ENCODE results near the gene EGFR. TPM values are rescaled to one million over a fixed set of nuclear protein-coding genes. Genes with fewer than 3 reads are reported as not detected.

Gene EGFR
- total and polyA plus RNA-seq, 2 donors (not counting 3 experiments of a cell fraction or from before 2014, with no cell fraction given) = 1.5 to 4.1 TPM

DNA sequence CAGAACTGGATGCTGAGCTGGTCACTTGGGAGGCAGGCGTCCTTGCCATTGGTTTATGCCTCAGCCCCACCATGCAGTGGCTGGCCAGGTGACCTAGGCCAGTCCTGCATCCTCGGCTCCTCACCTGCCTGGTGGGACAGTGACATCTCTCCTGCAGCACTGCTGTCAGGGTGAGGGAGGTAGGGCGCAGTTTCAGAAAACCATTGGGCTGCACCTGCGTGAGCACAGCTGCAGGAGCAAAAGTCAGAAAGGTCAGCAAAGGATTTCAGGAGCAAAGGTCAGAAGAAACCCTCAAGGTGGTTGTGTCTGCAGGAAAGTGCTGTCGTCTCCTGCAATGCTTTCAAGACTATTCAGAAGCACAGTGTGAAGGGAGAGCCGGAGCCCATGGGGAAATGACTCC is 48.1 kb downstream of the EGFR start:
- intact Hi-C loops (cut with micrococcal nuclease) = no loop called here

More for the DNA sequence above, 48.1 kb downstream of the EGFR start:
- H3K79me2 ChIP-seq (ENCODE audit: control insufficient read depth, insufficient read depth, low read length) = no peaks in the 10 kb centered on the region
- no peak overlapping the region for H3K9ac ChIP-seq (replicated peaks; ENCODE audit: extremely low read depth, insufficient read depth, low read length)
- FAIRE-seq = no peak
- H3K4me1 ChIP-seq (ENCODE audit: control insufficient read depth, extremely low read depth, insufficient read depth, low read length) = peaks cover 19% of the 10 kb centered on the region
- dilution Hi-C loops (cut with MboI; ENCODE audit: extremely low pct_ligation_motif_present, low sequenced_read_pairs) = no loop called here
- H3K27me3 ChIP-seq (ENCODE audit: control insufficient read depth in 2 of 2, insufficient read depth in 2 of 2, low read length in 2 of 2) = no peaks in the 10 kb centered on the region
- POLR2A ChIA-PET = interaction anchor here (1.3 kb wide), 1 partner anchor 66 kb away, joined by 5 read pairs; no protein-coding TSS in a partner anchor
- no peak overlapping the region for H3K27ac ChIP-seq (ENCODE audit: insufficient read depth, low read depth, low read length)
- H3K36me3 ChIP-seq (ENCODE audit: control insufficient read depth in 2 of 2, extremely low read depth in 1 of 2, insufficient read depth in 2 of 2, low read length in 2 of 2) = no peaks in the 10 kb centered on the region
- DNase-seq (ENCODE audit: low read depth, low spot score) = no peak
- H3K4me2 ChIP-seq (ENCODE audit: insufficient read depth, low read length) = no peak overlapping the region
- CTCF ChIA-PET = interaction anchor here (1.0 to 2.9 kb wide), 5 partner anchors 20 to 188 kb away, joined by 3 to 28 read pairs (median 3); no protein-coding TSS in a partner anchor
- no peaks in the 10 kb centered on the region for H3K9me3 ChIP-seq (replicated peaks; ENCODE audit: control insufficient read depth, insufficient read depth, low read length)
- TF ChIP-seq EZH2 (IDR thresholded peaks at IDR 0.05; ENCODE audit: borderline replicate concordance, low read depth, low read length, severe bottlenecking) (no peak), POLR2A (IDR thresholded peaks at IDR 0.05; ENCODE audit: low read depth, low read length) (no peak), FOS (IDR thresholded peaks at IDR 0.05; ENCODE audit: borderline replicate concordance, insufficient read depth, low read length) (no peak), MYC (IDR thresholded peaks at IDR 0.05; ENCODE audit: low read depth, low read length) (no peak), JUN (IDR thresholded peaks at IDR 0.05; ENCODE audit: borderline replicate concordance, insufficient read depth, insufficient read length, low read depth) (no peak), POLR2AphosphoS5 (IDR thresholded peaks at IDR 0.05; ENCODE audit: insufficient read depth, low read depth, low read length) (no peak), GATA2 (IDR thresholded peaks at IDR 0.05; ENCODE audit: insufficient read depth, insufficient read length, low read depth, low read length) (no peak)
- TF ChIP-seq, protein P1, sequence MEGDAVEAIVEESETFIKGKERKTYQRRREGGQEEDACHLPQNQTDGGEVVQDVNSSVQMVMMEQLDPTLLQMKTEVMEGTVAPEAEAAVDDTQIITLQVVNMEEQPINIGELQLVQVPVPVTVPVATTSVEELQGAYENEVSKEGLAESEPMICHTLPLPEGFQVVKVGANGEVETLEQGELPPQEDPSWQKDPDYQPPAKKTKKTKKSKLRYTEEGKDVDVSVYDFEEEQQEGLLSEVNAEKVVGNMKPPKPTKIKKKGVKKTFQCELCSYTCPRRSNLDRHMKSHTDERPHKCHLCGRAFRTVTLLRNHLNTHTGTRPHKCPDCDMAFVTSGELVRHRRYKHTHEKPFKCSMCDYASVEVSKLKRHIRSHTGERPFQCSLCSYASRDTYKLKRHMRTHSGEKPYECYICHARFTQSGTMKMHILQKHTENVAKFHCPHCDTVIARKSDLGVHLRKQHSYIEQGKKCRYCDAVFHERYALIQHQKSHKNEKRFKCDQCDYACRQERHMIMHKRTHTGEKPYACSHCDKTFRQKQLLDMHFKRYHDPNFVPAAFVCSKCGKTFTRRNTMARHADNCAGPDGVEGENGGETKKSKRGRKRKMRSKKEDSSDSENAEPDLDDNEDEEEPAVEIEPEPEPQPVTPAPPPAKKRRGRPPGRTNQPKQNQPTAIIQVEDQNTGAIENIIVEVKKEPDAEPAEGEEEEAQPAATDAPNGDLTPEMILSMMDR (IDR thresholded peaks at IDR 0.05; ENCODE audit: extremely low read depth in 1 of 2, insufficient read depth in 1 of 2, low read depth in 1 of 2, low read length in 2 of 2) = no peak
- TF ChIP-seq, protein P2, sequence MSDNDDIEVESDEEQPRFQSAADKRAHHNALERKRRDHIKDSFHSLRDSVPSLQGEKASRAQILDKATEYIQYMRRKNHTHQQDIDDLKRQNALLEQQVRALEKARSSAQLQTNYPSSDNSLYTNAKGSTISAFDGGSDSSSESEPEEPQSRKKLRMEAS (IDR thresholded peaks at IDR 0.05; ENCODE audit: insufficient read depth, insufficient read length) = no peak
- H3K4me3 ChIP-seq (replicated peaks in 1 of 3; ENCODE audit: insufficient read depth in 1 of 3, low read depth in 1 of 3, low read length in 3 of 3) = no peak overlapping the region
- no TSS peak for BruUV-seq (replicated peaks)
- no peak overlapping the region for H2AFZ ChIP-seq (ENCODE audit: low read depth, low read length)
- H4K20me1 ChIP-seq (replicated peaks; ENCODE audit: control insufficient read depth, extremely low read depth, insufficient read depth, low read length) = no peaks in the 10 kb centered on the region
- no peaks in the 10 kb centered on the region for H3K9me1 ChIP-seq (replicated peaks; ENCODE audit: control insufficient read depth, extremely low read depth, insufficient read depth, low read length)

Measured in endothelial cell of umbilical vein (primary cell).